NCI-H748 treated with DMSO at 0.1 percent for 48 hours (cell line): ENCODE results near the gene IFFO2.

Experiments
- DNase-seq: peaks from one replicate; lab custom pipeline; 2025; lab: John Stamatoyannopoulos, UW

The IFFO2 gene

DNA sequence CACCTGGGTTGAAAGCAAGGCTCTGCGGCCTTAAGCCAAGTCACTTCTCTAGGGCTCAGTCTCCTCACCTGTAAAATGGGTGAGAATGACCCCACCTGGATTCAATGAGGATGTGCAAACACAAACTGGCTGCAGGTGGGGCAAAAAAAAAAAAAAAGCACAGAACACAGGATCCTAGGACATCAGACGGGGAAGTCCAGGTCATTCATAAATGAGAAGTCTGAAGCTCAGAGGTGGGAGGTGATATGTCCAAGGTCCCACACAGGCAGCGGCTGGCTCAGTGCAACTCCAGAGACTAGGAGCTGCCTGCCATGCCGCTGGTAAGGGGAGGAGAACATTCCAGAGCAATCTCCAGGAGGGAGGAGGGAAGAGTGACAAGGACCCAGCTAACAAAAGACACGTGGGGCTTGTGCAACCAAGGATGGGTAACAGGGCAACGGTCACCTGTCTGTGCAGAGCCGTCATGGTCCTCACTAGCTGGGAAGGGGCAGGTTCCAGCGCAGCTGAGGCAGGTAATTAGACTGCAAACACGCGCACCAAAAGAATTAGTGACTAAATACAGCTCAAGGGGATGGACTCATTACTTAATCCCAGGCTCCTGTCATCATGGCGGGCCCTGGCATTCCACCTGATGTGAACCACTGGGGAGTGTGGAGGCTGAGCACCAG is 19.5 kb downstream of the IFFO2 start:
- no peak for DNase-seq

DNA sequence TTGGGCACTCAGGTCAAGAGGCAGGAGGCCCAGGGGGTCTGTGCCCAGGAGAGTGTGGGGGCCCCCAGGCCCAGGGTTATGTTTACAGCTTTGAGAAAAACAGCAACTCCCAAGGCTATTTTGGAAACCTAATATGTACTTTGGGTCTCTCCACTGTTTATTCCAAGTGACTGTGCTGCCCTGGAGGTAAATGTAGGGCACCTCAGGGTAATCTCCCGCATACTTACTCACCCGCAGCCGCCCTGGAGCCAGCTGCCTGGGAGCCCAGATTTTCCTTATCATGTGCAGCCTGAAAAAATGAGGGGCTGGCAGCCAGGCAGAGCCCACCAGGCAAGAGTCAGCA is 20.0 kb downstream of the IFFO2 start:
- DNase-seq = no peak

DNA sequence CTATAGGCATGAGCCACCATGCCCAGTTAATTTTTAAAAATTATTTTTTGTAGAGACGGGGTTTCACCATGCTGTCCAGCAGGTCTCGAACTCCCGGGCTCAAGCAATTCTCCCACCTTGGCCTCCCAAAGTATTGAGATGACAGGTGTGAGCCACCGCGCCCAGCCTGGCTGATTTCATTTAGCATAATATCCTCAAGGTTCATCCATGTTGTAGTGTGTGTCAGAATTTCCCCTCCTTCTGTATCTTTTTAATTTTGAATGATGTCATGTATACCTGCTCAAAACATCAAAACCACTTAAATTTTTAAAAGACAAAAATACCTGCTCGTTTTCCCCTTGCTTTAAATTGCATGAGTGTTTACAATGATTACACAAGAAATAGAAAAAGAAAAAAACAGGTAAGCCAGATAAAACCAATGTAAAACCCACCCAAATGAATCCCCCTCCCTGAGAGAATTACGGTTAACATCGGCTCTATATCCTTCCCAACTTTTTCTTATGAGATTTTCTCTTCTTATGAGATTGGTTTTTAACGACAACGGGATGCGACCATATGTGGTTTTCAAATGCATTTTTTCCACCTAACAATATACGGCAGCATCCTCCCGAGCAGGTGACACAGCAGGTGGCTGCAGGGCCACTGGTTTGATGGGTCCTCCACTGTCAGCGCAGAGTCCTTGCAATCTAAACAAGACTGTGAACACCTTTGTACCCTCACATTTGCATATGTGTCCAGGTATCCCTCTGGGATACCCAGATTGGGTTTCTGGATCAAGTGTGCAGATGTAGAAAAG is 22.1 kb downstream of the IFFO2 start:
- no peak for DNase-seq

DNA sequence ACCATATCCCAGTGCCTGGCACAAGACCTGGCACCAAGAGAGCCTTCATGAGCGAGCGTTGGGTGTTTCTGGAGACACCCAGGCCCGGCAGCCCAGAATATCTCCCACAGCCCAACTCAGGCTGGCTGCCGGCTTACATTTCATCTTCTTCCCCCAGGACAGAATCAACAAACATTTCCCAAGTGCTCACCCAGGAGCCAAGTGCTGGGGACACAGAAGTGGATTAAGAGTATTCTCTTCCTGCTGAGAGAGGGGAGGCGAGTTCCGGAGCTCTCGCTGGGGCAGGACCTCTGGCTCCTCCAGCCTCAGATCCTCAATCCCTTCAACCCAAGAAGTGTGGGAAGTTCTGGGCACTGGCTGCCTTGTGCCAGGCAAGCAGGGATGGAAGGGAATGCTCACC is 23.6 kb downstream of the IFFO2 start:
- DNase-seq = no peak

DNA sequence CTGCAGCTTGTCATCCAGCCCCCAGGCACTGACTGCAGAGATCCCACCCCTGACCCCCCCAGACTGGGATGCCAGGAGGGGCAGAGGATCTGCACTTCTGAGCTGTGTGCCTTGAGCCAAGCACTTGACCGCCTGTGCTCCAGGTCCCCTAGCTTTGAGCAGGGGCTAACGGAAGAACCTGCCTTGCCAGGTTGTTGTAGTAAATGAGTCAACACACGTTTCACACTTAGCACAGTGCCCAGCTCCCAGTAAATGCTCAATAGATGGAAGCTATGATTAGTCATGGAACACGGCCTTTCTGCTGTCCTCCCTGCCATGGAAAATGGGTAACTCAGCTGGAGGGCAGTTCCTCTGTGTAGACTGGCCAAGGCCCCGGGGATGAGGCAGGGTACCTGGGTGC is 24.1 kb downstream of the IFFO2 start:
- no peak for DNase-seq

DNA sequence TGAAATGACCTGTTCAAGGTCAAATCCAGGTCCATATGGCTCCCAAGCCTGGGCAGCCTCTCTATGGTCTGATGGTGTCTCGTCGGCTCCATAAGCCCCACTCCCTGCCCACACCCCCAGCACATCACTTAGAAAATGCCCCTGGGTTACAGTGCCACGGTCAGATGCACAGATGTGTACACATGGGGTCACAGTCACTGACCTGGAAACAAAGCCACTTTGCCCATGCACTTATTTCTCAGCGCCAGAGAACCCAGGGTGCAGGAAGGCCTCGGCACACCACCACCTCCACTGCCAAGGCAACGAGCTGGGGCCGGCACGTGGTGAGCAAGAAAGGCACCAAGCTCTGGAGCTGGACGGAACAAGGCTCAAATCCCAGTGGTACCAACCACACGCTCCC is 24.7 kb downstream of the IFFO2 start:
- no peak for DNase-seq

DNA sequence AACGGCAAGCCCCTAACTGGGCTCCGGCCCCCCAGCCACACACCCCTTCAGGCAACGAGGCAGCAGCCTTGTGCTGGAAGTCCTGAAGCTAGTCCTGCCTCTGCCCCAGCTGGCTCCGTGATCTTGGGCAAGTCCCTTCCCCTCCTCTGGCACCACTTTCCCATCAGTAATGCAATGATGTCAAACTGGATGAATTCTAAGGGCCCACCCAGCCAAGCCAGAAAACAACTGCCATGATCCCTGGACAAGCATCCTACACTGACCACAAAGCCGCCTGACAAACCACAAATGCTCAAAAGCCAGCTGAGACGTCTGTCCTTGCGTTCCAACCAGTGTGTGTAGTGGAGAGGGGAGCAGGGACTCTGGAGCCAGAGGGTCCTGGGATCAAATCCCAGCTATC is 26.8 kb downstream of the IFFO2 start:
- no peak for DNase-seq

DNA sequence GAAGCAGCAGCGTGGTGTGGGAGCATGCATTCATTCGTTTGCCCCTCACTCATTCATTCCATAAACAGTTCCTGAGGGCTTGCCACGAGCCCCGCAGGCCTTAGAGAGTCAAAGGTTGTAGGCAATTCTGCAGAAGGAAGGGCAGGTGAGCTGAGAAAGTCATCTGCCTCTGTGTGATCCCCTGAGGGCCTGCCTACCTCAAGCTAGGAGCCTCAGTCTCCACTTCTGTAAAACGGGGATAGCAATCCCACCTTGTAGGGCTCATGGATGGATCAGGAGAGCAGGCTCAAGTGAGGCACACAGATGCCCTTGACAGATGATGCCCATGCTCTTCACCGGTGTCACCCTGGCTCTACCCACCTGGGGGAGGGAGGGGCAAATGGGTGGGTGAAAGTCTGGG is 27.5 kb downstream of the IFFO2 start:
- DNase-seq = no peak

DNA sequence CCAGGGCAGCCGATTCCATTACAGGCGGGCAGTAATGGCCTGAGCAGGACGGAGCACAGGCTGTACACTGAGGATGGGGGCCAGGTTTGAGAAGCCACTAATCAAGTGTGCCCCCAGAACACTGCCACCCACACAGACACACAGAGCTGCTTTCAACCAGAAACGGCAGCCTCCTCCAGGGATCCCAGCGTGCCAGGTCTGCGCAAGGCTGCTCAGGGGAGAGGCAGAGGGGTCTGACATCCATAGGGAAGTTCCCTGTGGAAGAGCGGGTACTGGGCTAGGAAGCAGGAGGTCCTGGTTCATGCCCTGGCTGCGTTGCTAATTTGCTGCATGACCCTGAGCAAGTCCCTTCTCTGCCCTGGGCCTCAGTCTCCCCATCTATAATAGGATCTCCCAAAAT is 28.1 kb downstream of the IFFO2 start:
- no peak for DNase-seq

DNA sequence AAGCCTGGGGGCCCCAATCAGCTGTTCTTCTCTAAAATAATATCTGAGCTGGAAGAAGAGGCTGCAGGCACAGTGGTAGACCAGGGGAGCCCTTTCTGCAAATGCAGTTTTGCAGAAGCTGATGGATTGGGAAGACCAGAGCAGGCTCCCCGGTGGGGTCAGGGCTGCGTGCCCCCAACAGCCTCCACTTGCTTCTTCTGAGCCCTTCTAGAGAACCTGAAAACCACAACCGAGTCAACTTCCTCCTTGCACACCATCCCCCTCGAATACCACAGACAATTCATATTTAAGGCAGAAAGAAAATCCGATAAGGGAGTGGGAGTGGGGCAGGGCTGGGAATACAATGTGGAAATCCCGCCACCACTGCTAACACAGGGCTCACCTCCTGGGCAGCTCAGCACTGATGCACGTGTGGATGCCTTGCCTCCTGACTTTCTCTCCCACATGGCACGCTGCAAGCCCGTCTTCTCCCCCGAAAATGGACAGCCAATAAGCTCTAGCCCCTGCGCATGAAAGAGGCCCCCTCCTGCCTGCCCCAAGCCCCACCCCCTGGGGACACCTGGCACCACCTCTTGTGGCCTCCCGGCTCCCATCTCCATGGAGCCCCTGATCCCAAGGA is 28.7 kb downstream of the IFFO2 start:
- DNase-seq = no peak

DNA sequence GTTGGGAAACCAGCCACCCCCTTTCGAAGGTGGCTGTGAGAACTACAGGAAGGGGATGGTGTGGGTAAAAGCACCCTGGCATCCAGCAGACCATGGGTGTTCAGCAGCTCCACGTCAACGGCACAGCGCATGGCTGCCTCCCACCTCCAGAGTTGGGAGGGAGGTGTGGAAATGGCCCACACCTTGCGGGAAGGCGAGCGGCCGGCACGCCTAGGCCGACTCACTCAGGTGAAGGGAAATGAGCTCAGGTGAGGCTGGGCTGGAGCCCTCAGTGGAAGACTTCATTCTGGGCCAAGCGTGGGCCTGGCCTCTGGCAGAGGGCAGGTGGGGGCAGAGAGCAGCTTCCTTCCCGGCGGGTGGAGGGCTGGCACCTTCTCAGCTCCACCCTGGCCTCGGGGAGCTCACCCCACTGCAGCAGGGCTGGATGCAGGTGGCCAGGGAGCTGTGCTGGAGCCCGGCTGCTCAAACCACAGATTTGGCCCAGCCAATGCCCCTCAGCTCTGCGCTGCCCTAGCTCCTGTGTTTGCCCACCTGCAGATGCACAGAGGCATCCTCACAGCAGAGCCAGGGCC is 29.3 kb downstream of the IFFO2 start:
- no peak for DNase-seq

DNA sequence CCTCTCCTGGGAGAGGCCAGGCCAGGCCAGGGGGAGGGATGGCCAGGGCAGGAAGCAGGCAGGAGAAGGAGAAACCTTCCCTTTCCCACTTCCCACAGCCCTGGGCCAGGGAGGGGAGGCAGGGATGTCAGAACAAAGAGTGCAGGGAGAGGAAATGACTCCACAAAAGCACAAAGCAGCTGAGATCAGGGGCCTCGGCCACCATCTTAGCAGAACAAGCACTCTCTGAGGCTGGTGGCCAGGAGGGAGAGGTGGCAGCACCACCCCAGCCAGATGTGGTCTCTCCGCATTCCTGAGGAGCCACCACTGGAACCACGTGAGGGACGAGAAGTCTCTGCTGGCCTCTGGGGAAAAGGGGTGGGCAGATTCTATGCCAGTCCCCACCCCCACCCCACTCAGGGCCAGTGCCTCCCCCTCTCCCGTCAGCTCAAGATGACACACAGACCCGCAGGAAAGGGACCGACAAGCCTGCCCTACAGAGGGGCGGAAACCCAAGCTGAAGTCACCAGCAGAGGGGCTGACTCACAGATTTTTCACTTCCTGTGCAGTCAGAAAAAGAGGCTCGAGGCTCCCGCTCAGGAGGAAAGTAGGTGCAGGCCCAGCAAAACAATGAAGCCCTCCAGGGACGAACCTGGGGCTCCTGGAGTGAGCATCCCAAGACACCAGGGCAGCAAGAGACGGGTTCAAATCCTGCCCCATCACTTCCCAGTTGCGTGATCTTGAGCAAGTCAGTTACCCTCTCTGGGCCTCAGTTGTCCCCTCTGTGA is 30.0 kb downstream of the IFFO2 start:
- DNase-seq = no peak

DNA sequence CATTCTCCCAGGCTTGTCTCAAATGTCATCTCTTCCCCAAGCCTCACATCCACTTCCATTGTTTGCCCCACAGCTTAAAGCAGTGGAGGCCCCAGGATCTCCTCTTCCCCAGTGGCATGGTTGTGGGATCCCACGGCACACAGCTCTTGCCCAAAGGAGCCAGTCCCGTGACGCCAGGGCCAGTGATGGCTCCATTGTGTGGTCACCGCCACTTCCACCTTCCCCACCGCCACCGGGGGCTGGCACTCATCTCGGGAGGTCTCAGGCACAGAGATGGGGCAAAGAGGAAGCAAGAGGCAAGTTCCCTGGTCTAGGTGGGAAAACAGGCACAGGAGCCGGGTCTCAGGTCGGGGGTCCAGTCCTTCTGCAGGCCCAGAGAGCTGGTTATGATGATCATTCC is 31.2 kb downstream of the IFFO2 start:
- DNase-seq = no peak

DNA sequence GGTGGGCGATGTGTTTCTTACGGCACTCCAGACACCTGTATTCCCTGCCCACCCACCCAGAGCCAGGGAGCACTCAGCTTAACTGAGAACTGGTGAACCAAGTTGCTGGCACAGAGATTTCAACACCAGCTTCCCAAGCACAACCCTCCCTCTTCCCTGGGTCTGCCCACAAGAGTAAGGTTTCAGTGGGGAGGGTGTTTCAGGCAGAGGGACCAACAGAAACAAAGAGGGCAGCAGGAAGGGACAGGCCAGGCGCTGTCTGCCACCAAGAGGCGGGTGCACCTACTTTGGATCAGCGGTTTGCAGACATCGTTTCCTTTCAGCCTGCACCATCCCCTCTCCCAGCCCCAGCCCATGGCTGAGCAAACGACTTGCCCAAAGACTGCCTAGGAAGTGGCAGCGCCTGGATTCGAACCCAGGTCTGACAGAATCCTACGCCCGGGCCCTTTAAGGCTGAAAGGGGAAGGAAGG is 32.2 kb downstream of the IFFO2 start:
- DNase-seq = no peak

DNA sequence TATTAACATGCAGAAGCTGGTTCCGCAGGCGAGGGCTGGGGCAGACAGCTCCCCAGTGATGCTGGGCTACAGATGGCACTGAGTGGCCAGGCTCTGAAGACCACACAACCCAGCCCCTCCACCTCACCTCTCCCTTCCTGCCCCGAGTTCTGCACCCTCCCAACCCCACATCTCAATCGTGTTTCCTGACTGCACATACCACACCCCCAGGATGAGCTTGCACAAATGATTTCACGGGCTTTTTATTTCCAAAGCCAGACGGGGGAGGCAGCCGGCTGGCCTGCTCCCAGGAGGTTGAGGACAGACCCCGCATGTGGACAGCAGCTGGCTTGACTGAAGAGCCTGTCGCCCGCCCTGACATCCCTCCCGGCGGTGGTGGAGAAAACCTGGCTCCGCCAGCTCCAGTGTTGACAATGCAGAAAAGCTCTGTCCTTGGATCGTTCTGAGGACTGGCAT is 32.7 kb downstream of the IFFO2 start:
- DNase-seq = no peak

DNA sequence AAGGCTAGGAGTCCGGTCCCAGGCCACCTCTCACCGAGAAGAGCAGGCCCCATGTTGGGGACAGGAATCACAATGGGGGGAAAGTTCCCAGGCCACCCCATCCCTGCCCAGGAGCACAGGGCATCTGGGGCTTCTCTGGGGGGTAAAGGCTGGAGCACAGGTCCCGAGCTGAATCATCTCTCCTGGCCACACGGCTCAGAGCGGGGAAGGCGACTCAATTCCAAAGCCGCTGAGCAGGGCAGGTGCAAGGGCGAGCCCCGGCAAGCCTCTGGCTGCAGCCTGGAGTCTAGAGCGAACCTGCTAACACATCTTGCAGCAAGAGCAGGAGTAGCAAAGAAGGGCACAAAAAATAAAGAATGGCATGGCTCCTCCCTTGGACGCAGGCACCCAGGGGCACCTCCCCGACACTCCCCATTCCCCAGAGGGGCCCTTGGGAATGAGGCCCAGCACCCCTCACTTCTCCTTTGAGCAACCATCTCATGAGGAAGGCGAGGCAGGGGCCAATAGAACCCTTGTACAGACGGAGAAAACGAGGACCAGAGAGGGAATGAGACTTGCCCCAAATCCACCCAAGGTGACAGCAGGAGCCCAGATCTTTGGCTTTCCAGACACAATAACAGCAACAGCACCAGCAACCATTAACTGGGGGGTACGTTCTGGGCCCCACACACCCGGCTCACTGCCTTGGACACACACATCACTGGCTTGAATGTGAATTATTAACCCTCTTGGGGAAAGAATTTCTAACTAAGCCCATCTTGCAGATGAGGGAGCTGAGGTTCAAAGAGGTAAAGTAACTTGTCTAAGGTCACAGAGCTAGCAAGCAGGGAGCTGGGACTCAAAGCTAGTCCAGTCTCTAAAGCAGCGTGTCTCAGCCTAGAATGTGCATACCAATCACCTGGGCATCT is 33.4 kb downstream of the IFFO2 start:
- no peak for DNase-seq

DNA sequence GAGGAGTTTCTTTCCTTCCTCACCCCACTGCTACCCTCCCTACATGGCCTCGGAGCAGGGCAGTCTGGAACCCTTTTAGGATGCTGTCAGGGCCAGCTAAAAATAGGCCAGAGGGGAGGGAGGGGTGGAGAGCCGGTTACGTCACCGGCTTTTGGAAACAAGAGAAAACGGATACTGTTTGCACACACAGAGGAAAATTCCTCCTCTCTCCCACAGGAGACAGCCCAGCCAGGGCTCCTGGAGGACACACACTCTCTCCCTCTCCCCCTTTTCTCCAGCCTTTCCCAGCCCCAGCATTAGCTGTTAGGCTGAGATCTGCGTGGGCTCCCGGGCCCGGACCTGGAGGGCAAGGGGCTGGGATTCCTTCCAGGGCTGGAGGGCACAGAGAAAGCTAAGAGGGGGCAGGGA is 34.2 kb downstream of the IFFO2 start:
- DNase-seq = no peak

DNA sequence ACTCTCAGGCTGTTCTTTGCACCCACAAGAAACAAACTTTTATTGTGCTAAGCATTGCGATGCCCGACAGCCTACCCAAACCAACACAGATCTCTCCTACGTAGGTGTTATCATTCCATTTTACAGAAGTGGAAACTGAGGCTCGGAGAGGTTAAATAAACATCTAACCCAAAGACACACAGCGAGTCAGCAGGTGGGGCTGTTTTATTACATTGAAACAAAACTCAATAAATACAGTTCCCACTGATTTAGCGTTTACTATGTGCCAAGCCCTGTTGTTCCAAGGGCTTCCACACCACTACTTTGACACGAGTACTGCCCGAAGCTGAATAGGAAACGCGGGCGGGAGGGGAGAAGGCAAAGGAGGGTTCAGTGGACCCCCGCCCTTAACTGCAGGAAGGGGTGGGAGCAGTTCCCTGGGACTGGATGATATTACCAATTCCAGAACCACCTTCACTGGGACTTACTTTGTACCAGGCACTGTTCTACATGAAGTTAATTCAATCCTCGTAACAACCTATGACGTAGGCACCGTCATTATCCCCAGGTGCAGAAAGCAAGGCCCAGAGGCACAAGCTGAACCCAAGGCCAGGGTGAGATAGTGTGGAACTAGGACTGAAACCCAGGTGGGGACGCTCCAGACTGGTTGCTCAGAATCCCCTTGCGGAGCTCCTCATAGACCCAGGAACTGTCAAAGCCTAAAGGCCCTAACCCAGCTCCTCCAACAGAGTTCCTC is 34.8 kb downstream of the IFFO2 start:
- DNase-seq = no peak

DNA sequence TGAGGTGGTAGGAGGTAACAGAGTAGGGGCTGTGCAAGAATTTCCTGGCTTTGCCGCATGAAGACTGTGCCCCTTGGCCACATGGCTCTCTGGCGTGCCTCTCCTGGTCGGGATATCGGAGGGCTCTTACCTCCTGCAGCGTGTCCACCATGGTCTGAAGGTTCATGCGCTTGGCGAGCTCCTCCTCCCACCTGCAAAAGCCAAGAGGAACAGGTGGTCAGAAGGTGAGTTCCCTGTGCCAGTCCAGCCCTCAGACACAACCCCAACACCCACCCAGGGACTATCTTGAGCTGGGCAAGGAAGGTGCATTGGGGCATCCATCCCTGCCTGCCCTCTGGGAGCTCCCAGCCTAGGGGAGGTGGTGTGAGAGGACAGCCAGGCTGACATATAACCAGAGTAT is 35.5 kb downstream of the IFFO2 start:
- no peak for DNase-seq

DNA sequence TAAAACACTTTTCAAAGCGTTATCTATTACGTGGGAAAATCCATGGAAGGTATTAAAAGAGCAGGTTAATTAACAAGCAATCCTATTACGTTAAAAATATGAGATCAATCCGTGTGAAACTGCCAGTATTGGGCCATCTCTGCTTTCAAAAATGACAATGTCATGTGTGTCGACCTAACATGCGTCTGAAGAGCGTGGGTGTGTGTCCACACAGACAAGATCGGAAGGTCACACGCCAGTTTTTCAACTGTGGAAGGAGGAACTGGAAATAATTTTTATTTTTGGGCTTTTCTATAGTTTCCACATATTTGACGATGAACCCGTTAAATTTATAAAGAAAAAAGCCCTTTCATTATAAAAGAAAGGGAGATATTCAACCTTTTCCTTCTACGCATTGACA is 36.5 kb downstream of the IFFO2 start:
- DNase-seq = no peak
